HT1080 (cell line): ENCODE data around the gene GDF9. TPM values are rescaled to one million over a fixed set of nuclear protein-coding genes. Genes with fewer than 3 reads are reported as not detected.

Source experiments
- DNase-seq: peaks from one replicate; pipeline ENCODE4 v3.0.0-alpha.2; 2015; ENCODE audit warnings: low read depth
- small RNA-seq: library from RNA; depleted of rRNA; stranded (forward); fragments of <200 nt; gene quantifications from one replicate; pipeline ENCODE3, GENCODE V24; 2014
- total RNA-seq: library from RNA; depleted of rRNA; stranded (reverse); fragments of >200 nt; shearing (Covaris generic); gene quantifications from 2 replicates; pipeline ENCODE4 v1.2.3, GENCODE V29; 2014; rRNA removed

Gene GDF9
- total RNA-seq, 1 experiment from 2014 or later = 0.21 TPM

GRCh38 chr5:132821350-132821749 lies 44.9 kb downstream of the GDF9 start:
- DNase-seq = no peak

GRCh38 chr5:132820162-132820754 lies 46.0 kb downstream of the GDF9 start:
- DNase-seq = peak; percentile 80

GRCh38 chr5:132819468-132819867 lies 46.8 kb downstream of the GDF9 start:
- no peak for DNase-seq

GRCh38 chr5:132817011-132817410 lies 49.3 kb downstream of the GDF9 start:
- DNase-seq = no peak

- no peak for DNase-seq
Observed at GRCh38 chr5:132816554-132816953, 49.7 kb downstream of the GDF9 start.

GRCh38 chr5:132816083-132816482 lies 50.2 kb downstream of the GDF9 start:
- DNase-seq = no peak

GRCh38 chr5:132815454-132815853 lies 50.8 kb downstream of the GDF9 start:
- no peak for DNase-seq

- DNase-seq = no peak
Observed at GRCh38 chr5:132814503-132815294, 51.6 kb downstream of the GDF9 start.

- no peak for DNase-seq
Observed at GRCh38 chr5:132813599-132814502, 52.4 kb downstream of the GDF9 start.

GRCh38 chr5:132812781-132813598 lies 53.3 kb downstream of the GDF9 start, which contains the start of gene SOWAHA:
Gene SOWAHA (plus strand): TSS chr5:132813302. CDS start chr5:132813622, 320 bp downstream.
- DNase-seq = no peak

GRCh38 chr5:132812123-132812765 lies 54.0 kb downstream of the GDF9 start:
- no peak for DNase-seq

Small RNAs within 50 kb of the gene (small RNA-seq; reads per million reads assigned to genes)
- gene RNA5SP192 = not detected

Other genes with a start within 250 kb of the GDF9 start
- not detected in 2 replicates for gene IL13, start 208.3 kb downstream of the GDF9 start, total RNA-seq
- gene IL4, start 192.5 kb downstream of the GDF9 start, total RNA-seq = not detected in 2 replicates
- gene KIF3A, start 128.9 kb downstream of the GDF9 start, total RNA-seq = 2.9 and 3.6 TPM in 2 replicates
- not detected in 2 replicates for gene CCNI2, start 119.0 kb downstream of the GDF9 start, total RNA-seq
- 41.6 and 50.9 TPM in 2 replicates for gene SEPTIN8, start 89.2 kb downstream of the GDF9 start, total RNA-seq
- gene SOWAHA, start 53.2 kb downstream of the GDF9 start, total RNA-seq = not detected in 2 replicates
- 9.3 and 10.3 TPM in 2 replicates for gene SHROOM1, start 35.8 kb downstream of the GDF9 start, total RNA-seq
- 201 and 373 TPM in 2 replicates for gene UQCRQ, start 173 bp upstream of the GDF9 start, total RNA-seq
- 0.21 and 0.77 TPM in 2 replicates for gene LEAP2, start 7.2 kb upstream of the GDF9 start, total RNA-seq
- gene AFF4, start 97.2 kb upstream of the GDF9 start, total RNA-seq = 20.0 and 26.7 TPM in 2 replicates
- gene ZCCHC10, start 160.1 kb upstream of the GDF9 start, total RNA-seq = 13.9 and 18.1 TPM in 2 replicates
- 131 and 161 TPM in 2 replicates for gene HSPA4, start 185.5 kb upstream of the GDF9 start, total RNA-seq